Endothelial cell of umbilical vein (primary cell): ENCODE data around the gene GUCA2B.

Source experiments
- CTCF ChIP-seq, 2 donors: IDR thresholded peaks; 1 replicate in 1 of 2; 2 replicates in 1 of 2; pipeline ENCODE4 v1.5.1; 2011; ENCODE audit warnings: low read length in 2 of 2, mild to moderate bottlenecking in 2 of 2, moderate library complexity in 2 of 2, control low read depth in 1 of 2, inconsistent platforms in 1 of 2, low read depth in 1 of 2; ENCODE audit not compliant: insufficient read depth in 1 of 2; ENCODE audit errors: extremely low read depth in 1 of 2
- EZH2 ChIP-seq: IDR thresholded peaks from 2 replicates; pipeline ENCODE4 v1.6.1; 2012; ENCODE audit warnings: borderline replicate concordance, low read depth, mild to moderate bottlenecking, moderate library complexity, low read length, inconsistent platforms; ENCODE audit not compliant: severe bottlenecking
- FOS ChIP-seq: IDR thresholded peaks from 2 replicates; pipeline ENCODE4 v1.6.1; 2011; ENCODE audit warnings: mild to moderate bottlenecking, low read length, moderate library complexity, borderline replicate concordance; ENCODE audit not compliant: insufficient read depth
- GATA2 ChIP-seq: IDR thresholded peaks from 2 replicates; pipeline ENCODE4 v1.7.0; 2011; ENCODE audit warnings: low read depth, mild to moderate bottlenecking, moderate library complexity, mixed read lengths, low read length; ENCODE audit not compliant: insufficient read length, insufficient read depth
- JUN ChIP-seq: IDR thresholded peaks from 2 replicates; pipeline ENCODE4 v1.6.1; 2011; ENCODE audit warnings: borderline replicate concordance, low read depth; ENCODE audit not compliant: insufficient read length, insufficient read depth
- MYC ChIP-seq: IDR thresholded peaks from one replicate; pipeline ENCODE4 v1.6.1; 2011; ENCODE audit warnings: mild to moderate bottlenecking, low read depth, low read length
- POLR2A ChIP-seq: IDR thresholded peaks from 2 replicates; pipeline ENCODE4 v1.6.1; 2012; ENCODE audit warnings: low read depth, mild to moderate bottlenecking, control low read depth, low read length
- POLR2AphosphoS5 ChIP-seq: IDR thresholded peaks from 2 replicates; pipeline ENCODE4 v1.6.1; 2012; ENCODE audit warnings: low read depth, mild to moderate bottlenecking, control low read depth, low read length, moderate library complexity; ENCODE audit not compliant: insufficient read depth
- TF ChIP-seq, protein P1 (sequence below): IDR thresholded peaks from 2 replicates; pipeline ENCODE4 v1.6.1; 2011; ENCODE audit not compliant: insufficient read depth, insufficient read length

DNA sequence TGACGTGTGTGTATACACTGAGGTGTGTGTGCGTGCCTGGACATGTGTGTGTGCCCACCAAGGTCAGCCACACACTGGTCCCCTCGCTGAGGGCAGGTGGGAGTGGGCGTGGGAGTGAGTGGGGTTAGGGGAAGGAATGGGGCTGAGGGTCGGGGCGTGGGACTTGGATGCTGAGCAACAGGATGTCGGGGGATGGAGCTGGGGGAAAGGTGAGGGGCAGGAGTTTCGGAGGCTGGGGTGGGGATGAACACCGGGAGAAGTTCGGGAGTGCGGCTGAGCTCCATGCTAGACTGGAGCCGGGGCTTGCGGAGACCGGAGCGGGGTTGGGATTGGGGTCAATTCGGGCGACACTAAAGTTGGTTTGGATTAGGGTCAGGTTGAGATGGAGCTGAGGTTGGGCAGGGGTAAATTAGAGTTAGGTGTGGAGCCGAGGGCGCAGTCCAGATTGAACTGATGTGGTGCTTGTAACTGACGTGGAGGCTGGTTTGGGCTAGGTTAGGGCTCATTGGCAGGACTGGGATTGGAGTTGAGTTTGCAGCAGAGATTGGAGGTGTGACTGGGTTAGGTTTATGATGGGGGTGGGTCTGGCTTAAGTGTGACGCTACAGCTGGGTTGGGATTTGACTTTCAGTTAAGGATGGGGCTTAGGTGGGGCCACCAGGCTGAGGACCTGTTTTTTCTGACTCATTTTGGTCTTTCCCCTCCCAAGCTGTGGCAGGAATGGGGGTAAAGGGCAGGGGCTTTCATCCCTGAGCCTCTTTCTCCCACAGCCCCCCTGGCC lies 14.6 kb downstream of the GUCA2B start:
- no peak for TF ChIP-seq CTCF (IDR thresholded peaks at IDR 0.05; ENCODE audit: extremely low read depth in 1 of 2, insufficient read depth in 1 of 2, low read depth in 1 of 2, low read length in 2 of 2)
- TF ChIP-seq POLR2A: no peak
- TF ChIP-seq MYC: no peak
- TF ChIP-seq EZH2: no peak
- TF ChIP-seq POLR2AphosphoS5: no peak
- no peak for TF ChIP-seq FOS
- TF ChIP-seq, protein P1, sequence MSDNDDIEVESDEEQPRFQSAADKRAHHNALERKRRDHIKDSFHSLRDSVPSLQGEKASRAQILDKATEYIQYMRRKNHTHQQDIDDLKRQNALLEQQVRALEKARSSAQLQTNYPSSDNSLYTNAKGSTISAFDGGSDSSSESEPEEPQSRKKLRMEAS: no peak
- TF ChIP-seq JUN: no peak
- TF ChIP-seq GATA2: no peak
